ENCODE measurements around the gene MFSD2A.

- TF ChIP-seq CTCF (IDR thresholded peaks at IDR 0.05; ENCODE audit: insufficient read depth, low read depth, low read length) (no peak), EZH2 (IDR thresholded peaks at IDR 0.05; ENCODE audit: insufficient read depth, low read length) (no peak)
Measured at GRCh38 chr1:39977202-39977601, 22.3 kb downstream of the MFSD2A start.

Data from astrocyte (in vitro differentiated cells and primary cell).